Measurements from ENCODE around the gene ASIC3. TPM values are rescaled to one million over a fixed set of nuclear protein-coding genes. Genes with fewer than 3 reads are reported as not detected.

Gene ASIC3
- total RNA-seq, 1 donor from 2014 or later = under 0.01 TPM

Other genes starting within 250 kb of the ASIC3 start
- not detected in 2 replicates for gene TMEM176B, start 248.2 kb upstream of the ASIC3 start, total RNA-seq
- not detected in 2 replicates for gene TMEM176A, start 247.8 kb upstream of the ASIC3 start, total RNA-seq
- not detected in 2 replicates for gene AOC1, start 196.0 kb upstream of the ASIC3 start, total RNA-seq
- 0.13 TPM in 1 of 2 replicates, not detected in the other for gene KCNH2, start 70.2 kb upstream of the ASIC3 start, total RNA-seq
- 28.4 and 31.6 TPM in 2 replicates for gene NOS3, start 57.5 kb upstream of the ASIC3 start, total RNA-seq
- gene ATG9B, start 24.0 kb upstream of the ASIC3 start, total RNA-seq = under 0.01 and 0.13 TPM in 2 replicates
- 13.9 and 14.0 TPM in 2 replicates for gene ABCB8, start 20.1 kb upstream of the ASIC3 start, total RNA-seq
- gene CDK5, start 9.4 kb downstream of the ASIC3 start, total RNA-seq = 14.7 and 17.3 TPM in 2 replicates
- 41.3 and 68.3 TPM in 2 replicates for gene SLC4A2, start 11.1 kb downstream of the ASIC3 start, total RNA-seq
- 43.9 and 49.3 TPM in 2 replicates for gene FASTK, start 32.3 kb downstream of the ASIC3 start, total RNA-seq
- 14.8 and 16.7 TPM in 2 replicates for gene TMUB1, start 35.0 kb downstream of the ASIC3 start, total RNA-seq
- gene AGAP3, start 37.9 kb downstream of the ASIC3 start, total RNA-seq = 43.8 and 69.4 TPM in 2 replicates
- not detected in 2 replicates for gene GBX1, start 119.2 kb downstream of the ASIC3 start, total RNA-seq
- not detected in 2 replicates for gene ASB10, start 138.7 kb downstream of the ASIC3 start, total RNA-seq
- gene H2BK1, start 162.0 kb downstream of the ASIC3 start, total RNA-seq = not detected in 2 replicates
- gene ABCF2, start 178.7 kb downstream of the ASIC3 start, total RNA-seq = 44.5 and 48.0 TPM in 2 replicates
- 29.4 and 45.1 TPM in 2 replicates for gene CHPF2, start 184.0 kb downstream of the ASIC3 start, total RNA-seq
- 1.8 and 3.2 TPM in 2 replicates for gene SMARCD3, start 200.2 kb downstream of the ASIC3 start, total RNA-seq